HG03045 (cell line): ENCODE results near the gene GPRASP1.
"Not testable (repeated sequence)": the region's sequence is repeated elsewhere in the genome, so short reads cannot be mapped to it uniquely, and the experiment has no call there.

ENCODE experiments used
- ATAC-seq: cut with Tn5 transposase; IDR thresholded peaks from one replicate; pipeline ENCODE4 v1.9.1; 2021; ENCODE audit warnings: mild to moderate bottlenecking, moderate library complexity; ENCODE audit not compliant: unreplicated experiment

Gene GPRASP1

GRCh38 chrX:102651242-102652011, at the start of gene GPRASP1:
TSS of gene GPRASP1 (plus strand) at chrX:102651483. CDS start at chrX:102653914, 2,431 bp downstream.
- ATAC-seq: no peak

GRCh38 chrX:102604327-102604726, 47.0 kb upstream of the GPRASP1 start:
- no peak for ATAC-seq

GRCh38 chrX:102606115-102606514, 45.2 kb upstream of the GPRASP1 start:
- no peak for ATAC-seq

GRCh38 chrX:102610905-102611304, 40.4 kb upstream of the GPRASP1 start:
- ATAC-seq: no peak

- ATAC-seq: no peak
Measured at GRCh38 chrX:102624105-102624504, 27.2 kb upstream of the GPRASP1 start.

- ATAC-seq: no peak
Measured at GRCh38 chrX:102627640-102628039, 23.6 kb upstream of the GPRASP1 start.

GRCh38 chrX:102637561-102637960, 13.7 kb upstream of the GPRASP1 start:
- no peak for ATAC-seq

- no peak for ATAC-seq
Measured at GRCh38 chrX:102650903-102651241, 411 bp upstream of the GPRASP1 start.

- ATAC-seq: no peak
Measured at GRCh38 chrX:102652031-102652688, 877 bp downstream of the GPRASP1 start.

GRCh38 chrX:102654696-102655095, 3.4 kb downstream of the GPRASP1 start:
- no peak for ATAC-seq

- no peak for ATAC-seq
Measured at GRCh38 chrX:102658556-102658955, 7.3 kb downstream of the GPRASP1 start.

GRCh38 chrX:102659790-102660757, 8.8 kb downstream of the GPRASP1 start:
- peak; percentile 98 for ATAC-seq

- ATAC-seq: not testable (repeated sequence)
Measured at GRCh38 chrX:102663820-102664219, 12.5 kb downstream of the GPRASP1 start.

- not testable (repeated sequence) for ATAC-seq
Measured at GRCh38 chrX:102667034-102667433, 15.8 kb downstream of the GPRASP1 start.

GRCh38 chrX:102669526-102669925, 18.2 kb downstream of the GPRASP1 start:
- no peak for ATAC-seq

GRCh38 chrX:102672856-102673255, 21.6 kb downstream of the GPRASP1 start:
- no peak for ATAC-seq

- ATAC-seq: not testable (repeated sequence)
Measured at GRCh38 chrX:102677479-102677878, 26.2 kb downstream of the GPRASP1 start.

GRCh38 chrX:102684772-102685520, 33.7 kb downstream of the GPRASP1 start:
- ATAC-seq: no peak

- no peak for ATAC-seq
Measured at GRCh38 chrX:102694749-102695148, 43.5 kb downstream of the GPRASP1 start.

- no peak for ATAC-seq
Measured at GRCh38 chrX:102696306-102696705, 45.0 kb downstream of the GPRASP1 start.

- ATAC-seq: no peak
Measured at GRCh38 chrX:102697494-102697893, 46.2 kb downstream of the GPRASP1 start.
